Left renal cortex interstitium (tissue), 4 donors: ENCODE results near the gene TEKTIP1. TPM values are rescaled to one million over a fixed set of nuclear protein-coding genes. Genes with fewer than 3 reads are reported as not detected.
"Not testable (repeated sequence)": the region's sequence is repeated elsewhere in the genome, so short reads cannot be mapped to it uniquely, and the experiment has no call there.

Experiments used
- DNase-seq, 4 donors: peaks; one replicate each; pipeline ENCODE4 v3.0.0-alpha.2; 2013; ENCODE audit warnings: low read depth in 4 of 4, low spot score in 2 of 4, missing footprints in 1 of 4
- polyA plus RNA-seq, 4 donors: library from polyadenylated mRNA; unstranded; fragments of 120-200 nt; gene quantifications; one replicate each; pipeline ENCODE4 v1.2.1, GENCODE V29; 2013; ENCODE audit not compliant: insufficient read length in 4 of 4

Gene TEKTIP1
- polyA plus RNA-seq, 4 donors, result 3.1 to 9.0 (median 7.0) TPM

DNA sequence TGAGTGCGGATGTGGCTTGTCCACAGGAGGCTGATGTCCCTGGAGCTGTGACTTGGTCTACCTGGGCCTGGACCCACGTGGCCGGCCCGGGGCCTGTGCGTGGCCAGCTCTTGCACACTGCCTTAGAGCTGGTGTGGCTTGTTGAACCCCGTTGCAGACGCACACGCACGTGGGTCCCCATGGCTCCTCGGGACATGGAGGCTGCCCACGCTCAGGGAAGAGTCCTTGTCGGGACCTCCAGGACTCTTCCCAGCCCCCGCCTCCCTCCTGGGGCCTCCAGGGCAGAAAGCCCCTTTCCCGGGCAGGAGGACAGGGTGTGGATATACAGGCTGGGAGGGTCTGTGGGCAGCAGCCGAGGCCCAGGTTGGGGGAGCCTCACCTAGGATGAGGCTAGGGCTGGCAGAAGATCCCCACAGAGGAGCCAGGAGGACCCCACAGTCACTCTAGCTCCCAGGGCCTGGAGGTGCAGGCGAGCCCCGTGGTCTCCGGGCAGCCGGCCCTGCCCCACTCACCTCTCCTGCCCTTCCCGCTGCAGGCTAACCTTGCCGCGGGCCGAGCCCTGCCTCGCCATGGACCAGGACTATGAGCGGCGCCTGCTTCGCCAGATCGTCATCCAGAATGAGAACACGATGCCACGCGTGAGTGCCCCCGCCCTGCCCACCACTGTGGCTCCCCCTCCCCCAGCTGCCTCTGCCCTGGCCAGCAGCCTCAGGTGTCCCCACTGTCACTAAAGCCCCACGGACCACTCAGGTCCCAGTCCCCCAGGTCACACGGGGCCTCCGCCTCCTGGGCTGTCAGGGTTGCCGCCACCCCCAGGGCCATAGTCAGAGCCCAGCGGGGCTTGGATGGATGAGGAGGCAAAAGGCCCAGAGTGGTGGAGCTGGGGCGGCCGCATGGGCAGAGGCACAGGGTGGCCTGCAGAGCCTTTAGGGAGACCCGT is 16.3 kb upstream of the TEKTIP1 start:
- DNase-seq, result no peak

DNA sequence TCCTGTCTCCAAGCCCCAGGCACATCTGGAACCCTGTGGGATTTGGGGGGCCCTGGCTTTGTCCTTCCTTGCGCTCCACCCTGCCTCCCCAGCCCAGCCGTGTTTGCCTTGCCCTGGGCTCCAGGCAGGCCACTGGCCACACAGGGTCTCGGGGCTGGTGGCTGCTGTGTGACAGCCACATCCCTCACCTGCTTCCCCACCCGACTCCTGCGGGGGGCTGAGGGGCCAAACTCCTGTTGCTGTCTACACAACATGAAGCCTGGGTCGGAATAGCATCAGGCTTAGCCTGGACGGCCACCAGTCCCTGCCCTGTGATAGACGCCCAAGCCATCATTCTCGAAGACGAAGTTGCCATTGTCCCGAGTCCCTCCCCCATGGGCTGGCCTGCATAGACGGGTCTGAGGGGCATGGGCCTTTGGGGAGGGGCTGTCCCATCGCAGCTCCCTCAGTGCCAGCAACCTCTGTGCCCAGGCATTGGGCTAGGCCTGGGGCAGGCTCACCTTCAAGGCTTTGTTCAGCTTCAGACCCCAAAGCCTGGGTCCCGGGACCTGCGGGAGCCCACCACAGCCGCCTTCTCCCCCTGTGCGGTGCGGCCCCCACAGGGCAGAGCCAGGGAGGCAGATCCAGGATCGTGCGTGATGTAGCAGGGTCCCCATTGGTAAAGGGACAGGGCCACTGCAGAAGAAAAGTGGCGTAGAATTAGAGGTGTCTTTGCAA is 15.5 kb upstream of the TEKTIP1 start:
- no peak for DNase-seq

DNA sequence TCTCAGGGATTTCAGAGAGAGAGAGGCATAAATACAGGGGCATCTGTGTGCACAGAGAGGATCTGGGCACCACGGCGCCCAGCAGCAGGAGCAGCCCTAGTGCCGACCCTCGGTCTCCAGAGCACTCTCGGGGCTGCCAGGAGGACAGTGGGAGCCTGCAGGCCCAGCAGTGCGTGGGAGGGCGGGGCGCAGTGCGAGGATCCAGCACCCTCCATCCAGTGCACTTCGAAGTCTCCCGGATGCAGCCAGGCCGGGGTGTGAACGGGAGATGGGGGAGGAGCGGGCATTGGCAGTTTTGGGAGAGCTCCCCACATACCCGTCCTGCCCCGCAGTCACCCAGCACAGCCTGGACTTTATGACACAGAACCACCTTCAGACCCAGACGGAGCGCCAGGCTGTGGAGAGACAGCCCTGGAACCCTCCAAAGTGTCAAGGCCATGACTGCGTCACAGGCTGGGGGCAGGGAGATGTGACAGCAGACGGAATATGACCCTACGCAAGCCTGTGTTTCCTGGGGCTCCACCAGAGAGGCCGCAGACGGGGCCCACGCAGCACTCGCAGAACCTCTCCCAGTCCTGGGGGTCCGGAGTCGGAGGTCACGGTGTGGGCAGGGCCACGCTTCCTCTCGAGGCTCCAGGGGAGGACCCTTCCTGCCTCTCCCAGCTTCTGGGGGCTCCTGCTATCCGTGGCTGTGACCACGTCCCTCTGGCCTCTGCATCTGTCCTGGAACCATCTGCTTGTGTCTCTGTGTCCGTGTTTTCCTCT is 14.7 kb upstream of the TEKTIP1 start:
- no peak for DNase-seq

DNA sequence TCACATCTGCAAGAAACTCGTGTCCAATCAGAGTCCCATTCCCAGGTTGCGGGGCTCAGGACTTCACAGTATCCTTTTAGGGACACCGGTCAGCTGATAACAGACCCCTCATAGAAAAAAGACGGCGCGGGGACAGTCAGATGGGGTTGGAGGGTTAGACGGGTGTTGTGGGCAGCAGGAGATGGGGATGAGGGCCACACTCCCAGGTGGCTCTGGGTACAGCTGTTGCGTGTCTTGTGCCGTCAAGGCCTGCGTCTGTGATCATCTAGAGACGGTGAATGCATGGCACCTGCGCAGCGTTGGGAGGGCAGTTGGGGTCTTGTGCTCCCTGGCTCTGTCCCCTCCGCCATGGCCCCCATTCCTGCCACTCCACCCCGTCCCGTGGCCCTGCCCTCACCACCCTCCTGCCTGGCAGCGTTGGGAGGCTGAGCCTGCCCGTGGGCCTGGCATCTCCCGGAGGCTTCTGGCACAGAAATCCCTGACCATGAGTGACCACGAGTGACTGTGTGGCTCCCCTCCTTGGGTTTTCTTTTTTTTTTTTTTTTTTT is 14.0 kb upstream of the TEKTIP1 start:
- DNase-seq, result no peak

DNA sequence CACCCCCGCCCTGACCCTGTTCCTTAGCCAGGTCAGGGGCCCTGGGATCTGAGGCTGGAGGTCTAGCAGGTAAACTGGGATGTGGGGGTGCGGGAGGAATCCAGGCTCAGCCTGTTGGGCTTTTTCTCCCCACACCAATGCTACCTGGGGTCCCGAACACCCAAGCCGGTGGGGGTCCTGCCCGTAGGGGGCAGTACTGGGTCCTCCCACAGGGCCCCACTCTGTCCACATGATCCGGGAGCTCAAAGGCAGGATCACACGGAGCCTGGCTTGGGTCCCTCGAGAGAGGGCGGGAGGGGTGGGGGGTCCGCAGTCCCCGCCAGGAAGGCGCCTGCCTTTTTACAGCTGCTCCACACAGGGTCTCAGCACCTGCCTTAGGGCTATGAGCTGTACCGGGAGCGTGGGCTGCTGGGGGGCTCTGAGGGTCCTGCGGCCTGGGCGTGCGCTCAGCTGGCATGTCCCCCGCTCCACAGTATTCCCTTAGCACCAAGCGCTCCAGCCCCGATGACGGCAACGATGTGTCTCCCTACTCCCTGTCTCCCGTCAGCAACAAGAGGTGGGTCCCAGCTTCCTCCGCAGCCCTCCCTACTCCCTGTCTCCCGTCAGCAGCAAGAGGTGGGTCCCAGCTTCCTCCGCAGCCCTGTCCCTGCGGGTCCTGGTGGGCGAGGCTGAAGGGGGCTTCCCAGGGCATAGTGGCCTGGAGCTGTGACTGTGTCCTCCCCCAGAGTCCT is 12.3 kb upstream of the TEKTIP1 start:
- DNase-seq, result no peak

DNA sequence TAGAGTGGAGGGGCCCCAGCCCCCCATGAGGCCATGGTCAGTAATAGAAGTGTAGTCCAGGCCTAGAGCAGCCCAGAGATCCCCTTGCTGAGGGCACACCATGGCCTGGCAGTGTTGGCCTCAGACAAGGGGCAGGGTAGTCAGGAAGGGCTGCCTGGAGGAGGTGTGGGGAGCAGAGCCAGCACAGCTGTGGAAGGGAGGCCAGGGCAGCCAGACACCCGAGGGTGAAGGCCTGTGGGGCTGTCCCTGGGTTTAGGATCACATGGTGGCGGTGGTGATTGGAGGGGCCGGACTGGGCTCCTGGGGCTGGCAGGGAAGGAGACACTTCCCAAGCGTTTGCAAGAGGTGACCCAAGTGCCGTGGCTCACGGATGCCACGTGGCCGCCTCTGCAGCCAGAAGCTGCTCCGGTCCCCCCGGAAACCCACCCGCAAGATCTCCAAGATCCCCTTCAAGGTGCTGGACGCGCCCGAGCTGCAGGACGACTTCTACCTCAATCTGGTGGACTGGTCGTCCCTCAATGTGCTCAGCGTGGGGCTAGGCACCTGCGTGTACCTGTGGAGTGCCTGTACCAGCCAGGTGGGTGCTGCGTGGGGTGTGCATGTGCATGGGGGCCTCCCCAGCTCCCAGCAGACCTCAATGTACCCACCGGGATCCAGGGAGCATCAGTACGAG is 11.6 kb upstream of the TEKTIP1 start:
- DNase-seq, result no peak

DNA sequence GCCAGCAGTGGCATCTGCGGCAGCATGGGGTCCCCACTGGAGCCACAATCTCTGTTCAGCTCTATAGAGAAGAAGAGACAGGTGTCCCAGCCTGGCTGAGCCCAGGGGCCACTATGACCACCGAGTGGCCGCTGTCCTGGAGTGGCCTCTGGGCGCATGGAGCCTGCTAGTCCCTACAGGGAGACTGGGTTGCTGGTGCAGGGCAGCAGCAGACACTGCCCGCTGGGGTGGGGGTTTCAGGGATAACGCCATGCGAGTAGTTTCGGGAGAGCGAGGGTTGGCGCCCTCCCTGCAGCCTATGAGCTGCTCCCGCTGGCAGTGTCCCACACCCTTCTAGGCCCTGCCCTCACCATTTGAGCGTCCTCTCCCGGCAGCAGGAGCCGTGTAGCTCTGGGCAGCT is 10.9 kb upstream of the TEKTIP1 start:
- no peak for DNase-seq

DNA sequence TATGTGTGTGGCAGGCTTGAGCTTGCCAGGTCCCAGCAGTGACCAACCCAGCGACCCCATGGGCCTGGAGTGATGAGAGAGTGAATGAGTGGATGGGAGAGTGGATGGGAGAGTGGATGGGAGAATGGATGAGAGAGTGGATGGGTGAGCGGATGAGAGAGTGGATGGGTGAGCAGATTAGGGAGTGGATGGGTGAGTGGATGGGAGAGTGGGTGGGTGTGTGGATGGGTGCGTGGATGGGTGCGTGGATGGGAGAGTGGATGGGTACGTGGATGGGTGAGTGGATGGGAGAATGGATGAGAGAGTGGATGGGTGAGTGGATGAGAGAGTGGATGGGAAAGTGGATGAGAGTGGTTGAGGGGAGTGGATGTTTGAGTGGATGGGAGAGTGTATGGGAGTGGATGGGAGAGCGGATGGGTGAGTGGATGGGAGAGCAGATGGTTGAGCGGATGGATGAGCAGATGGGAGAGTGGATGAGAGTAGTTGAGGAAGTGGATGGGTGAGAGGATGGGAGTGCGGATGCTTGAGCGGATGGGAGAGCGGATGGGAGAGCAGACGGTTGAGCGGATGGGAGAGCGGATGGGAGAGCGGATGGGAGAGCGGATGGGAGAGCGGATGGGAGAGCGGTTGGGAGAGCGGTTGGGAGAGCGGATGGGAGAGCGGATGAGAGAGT is 10.3 kb upstream of the TEKTIP1 start:
- no peak for DNase-seq

DNA sequence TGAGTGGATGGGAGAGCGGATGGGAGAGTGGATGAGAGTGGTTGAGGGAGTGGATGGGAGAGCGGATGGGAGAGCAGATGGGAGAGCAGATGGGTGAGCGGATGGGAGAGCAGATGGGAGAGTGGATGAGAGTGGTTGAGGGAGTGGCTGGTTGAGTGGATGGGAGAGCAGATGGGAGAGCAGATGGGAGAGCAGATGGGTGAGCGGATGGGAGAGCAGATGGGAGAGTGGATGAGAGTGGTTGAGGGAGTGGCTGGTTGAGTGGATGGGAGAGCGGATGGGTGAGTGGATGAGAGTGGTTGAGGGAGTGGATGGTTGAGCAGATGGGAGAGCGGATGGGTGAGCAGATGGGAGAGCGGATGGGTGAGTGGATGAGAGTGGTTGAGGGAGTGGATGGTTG is 9.7 kb upstream of the TEKTIP1 start:
- not testable (repeated sequence) for DNase-seq

DNA sequence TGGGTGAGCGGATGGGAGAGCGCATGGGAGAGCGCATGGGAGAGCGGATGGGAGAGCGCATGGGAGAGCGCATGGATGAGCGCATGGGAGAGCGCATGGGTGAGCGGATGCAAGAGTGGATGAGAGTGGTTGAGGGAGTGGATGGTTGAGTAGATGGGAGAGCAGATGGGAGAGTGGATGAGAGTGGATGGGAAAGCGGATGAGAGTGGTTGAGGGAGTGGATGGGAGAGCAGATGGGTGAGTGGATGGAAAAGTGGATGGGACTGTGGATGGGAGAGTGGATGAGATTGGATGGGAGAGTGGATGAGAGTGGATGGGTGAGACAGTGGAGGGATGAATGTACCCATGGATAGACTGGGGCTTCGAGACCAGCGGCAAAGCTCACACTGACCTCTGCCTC is 8.6 kb upstream of the TEKTIP1 start:
- DNase-seq, result no peak

DNA sequence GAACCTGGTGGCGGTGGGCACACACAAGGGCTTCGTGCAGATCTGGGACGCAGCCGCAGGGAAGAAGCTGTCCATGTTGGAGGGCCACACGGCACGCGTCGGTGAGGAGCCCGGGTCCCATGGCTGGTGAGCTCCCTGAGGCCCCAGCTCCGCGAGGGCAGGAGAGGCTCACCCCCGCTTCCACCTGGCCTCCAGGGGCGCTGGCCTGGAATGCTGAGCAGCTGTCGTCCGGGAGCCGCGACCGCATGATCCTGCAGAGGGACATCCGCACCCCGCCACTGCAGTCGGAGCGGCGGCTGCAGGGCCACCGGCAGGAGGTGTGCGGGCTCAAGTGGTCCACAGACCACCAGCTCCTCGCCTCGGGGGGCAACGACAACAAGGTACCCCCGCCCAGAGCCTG is 7.3 kb upstream of the TEKTIP1 start:
- no peak for DNase-seq

DNA sequence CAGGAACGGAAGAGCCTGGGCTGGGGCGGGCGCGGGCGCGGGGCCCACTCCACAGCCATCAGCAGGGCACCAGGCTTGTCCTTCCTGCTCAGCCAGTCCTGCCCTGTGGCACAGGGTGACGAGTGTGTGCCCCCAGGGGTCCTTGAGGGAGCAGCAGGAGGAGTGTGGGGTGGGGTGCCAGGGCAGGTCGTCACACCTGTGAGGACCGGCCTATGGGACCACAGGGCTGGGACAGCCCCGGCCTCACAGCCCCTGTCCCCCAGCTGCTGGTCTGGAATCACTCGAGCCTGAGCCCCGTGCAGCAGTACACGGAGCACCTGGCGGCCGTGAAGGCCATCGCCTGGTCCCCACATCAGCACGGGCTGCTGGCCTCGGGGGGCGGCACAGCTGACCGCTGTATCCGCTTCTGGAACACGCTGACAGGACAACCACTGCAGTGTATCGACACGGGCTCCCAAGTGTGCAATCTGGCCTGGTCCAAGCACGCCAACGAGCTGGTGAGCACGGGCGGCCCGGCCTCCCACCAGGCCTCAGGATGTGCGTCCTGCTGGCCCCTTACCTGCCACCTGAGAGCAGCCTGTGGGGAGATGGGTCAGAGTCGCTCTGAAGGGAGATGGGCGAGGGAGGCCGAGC is 6.7 kb upstream of the TEKTIP1 start:
- DNase-seq, result no peak

DNA sequence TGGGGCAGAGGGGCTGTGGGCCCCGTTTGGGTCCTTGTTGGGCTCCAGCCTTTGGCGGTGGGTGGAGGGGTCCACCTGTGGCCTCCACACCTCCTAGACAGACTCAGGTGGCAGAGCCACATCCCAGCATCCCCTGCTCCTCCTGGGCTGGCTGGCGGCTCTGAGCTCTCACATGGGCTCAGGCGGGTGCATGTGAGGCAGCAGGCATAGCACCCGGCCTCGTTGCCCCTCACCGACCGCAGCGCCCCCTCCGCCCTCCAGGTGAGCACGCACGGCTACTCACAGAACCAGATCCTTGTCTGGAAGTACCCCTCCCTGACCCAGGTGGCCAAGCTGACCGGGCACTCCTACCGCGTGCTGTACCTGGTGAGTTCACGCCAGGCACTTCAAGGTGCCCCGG is 5.9 kb upstream of the TEKTIP1 start:
- no peak for DNase-seq

DNA sequence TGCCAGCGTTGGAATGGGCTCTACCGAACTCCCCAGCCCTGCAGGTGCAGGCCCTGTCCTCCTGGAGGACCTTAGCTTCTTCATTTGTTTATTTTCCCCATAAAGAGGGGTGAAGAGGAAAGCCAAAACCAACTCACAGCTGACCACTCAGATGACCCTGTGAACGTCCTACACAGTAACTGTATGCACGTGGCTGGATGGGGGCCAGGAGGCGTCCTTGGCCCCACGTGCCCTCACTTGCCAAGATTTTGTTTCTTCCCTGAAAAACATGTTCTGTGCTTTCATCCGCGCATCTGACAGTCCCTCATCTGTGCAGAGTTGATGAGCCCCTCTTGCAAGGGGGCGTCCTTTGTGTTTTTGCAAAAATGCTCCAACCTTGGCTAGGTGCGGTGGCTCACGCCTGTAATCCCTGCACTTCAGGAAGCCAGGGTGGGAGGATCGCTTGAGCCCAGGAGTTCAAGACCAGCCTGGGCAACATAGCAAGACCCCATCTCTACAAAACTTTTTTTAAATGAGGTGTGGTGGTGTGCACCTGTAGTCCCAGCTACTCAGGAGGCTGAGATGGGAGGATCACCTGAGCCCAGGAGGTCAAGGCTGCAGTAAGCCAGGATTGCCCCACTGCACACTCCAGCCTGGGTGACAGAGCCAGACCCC is 5.3 kb upstream of the TEKTIP1 start:
- no peak for DNase-seq

DNA sequence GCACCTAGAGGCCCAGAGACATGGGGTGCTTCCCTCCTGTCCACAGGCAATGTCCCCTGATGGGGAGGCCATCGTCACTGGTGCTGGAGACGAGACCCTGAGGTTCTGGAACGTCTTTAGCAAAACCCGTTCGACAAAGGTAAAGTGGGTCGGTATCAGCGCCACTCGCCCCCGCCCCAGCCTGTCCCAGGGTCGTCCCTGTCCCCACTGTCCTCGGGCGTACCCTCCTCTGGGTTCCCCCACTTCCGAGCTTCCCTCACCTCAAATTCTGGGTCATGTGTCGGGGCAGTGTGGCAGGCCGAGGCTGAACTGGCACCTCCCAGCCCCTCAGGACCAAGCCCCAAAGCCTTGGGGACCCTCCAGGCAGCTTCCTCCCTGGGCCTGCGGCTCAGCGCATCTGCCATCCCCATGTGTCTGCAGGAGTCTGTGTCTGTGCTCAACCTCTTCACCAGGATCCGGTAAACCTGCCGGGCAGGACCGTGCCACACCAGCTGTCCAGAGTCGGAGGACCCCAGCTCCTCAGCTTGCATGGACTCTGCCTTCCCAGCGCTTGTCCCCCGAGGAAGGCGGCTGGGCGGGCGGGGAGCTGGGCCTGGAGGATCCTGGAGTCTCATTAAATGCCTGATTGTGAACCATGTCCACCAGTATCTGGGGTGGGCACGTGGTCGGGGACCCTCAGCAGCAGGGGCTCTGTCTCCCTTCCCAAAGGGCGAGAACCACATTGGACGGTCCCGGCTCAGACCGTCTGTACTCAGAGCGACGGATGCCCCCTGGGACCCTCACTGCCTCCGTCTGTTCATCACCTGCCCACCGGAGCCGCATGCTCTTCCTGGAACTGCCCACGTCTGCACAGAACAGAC is 4.4 kb upstream of the TEKTIP1 start:
- DNase-seq, result no peak

DNA sequence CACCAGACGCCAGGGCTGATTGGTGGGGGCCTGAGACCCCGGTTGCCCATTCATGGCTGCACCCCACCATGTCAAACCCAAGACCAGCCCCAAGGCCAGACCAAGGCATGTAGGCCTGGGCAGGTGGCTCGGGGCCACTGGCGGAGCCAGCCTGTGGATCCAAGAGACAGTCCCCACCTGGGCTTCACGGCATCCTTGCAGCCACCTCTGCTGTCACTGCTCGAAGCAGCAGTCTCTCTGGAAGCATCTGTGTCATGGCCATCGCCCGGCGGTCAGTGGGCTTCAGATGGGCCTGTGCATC is 3.8 kb upstream of the TEKTIP1 start:
- no peak for DNase-seq

DNA sequence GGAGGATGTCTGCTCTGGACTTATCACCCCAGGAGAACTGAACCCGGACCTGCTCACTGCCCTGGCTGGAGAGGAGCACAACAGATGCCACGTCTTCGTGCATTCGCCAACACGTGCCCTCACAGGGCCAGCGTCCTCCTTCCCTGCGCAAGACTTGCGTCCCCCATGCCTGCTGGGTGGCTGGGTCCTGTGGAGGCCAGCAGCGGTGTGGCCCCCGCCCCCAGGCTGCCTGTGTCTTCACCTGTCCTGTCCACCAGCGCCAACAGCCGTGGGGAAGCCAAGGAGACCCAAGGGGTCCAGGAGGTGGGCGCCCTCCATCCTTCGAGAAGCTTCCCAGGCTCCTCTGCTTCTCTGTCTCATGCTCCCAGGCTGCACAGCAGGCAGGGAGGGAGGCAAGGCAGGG is 3.4 kb upstream of the TEKTIP1 start:
- no peak for DNase-seq
